HG03060 (cell line): ENCODE results near the gene AKT1.

ENCODE experiments used
- ATAC-seq: cut with Tn5 transposase; IDR thresholded peaks from one replicate; pipeline ENCODE4 v1.9.1; 2021; ENCODE audit warnings: low read depth, moderate number of reproducible peaks; ENCODE audit not compliant: unreplicated experiment

The AKT1 gene

DNA sequence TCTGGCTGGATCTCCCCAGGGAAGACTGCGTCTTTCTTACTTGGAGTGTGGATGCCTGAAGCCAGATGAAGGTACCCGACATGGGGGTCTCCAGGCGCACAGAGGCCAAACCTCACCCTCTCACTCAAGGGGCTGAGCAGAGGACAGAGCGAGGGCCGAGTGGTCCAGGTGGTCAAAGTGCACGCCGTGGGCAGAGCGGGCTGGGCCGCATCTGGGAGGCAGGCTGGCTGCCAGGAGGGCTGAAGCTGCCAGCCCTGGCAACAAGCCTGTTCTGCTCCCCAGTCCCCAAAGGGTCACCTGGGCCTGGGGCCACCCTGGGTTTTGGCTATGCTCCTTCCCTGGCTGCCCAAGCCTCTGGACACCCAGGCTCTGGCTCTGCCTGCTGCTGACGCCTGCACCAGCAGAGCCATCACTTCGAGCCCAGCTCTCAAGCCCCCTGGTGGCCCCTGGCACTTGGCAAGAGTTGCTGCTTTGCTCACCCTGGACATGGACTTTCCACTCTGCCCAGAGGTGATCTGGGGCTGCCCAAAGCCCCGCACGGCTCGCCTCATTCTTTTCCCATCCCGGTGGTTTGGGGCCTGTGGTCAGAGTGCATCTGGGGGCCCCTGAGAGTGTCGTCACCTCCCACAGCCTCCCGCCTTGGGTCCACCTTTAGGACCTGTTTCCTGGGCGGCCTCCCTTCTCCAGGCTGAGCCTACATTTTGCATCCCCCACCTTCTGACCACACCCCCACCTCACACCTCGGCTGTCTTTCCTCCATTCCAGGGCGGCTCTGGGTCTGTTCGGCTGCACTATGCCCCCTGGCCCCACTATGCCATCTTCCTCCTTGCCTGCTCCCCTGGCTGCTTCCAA lies 68.7 kb downstream of the AKT1 start:
- ATAC-seq: no peak

DNA sequence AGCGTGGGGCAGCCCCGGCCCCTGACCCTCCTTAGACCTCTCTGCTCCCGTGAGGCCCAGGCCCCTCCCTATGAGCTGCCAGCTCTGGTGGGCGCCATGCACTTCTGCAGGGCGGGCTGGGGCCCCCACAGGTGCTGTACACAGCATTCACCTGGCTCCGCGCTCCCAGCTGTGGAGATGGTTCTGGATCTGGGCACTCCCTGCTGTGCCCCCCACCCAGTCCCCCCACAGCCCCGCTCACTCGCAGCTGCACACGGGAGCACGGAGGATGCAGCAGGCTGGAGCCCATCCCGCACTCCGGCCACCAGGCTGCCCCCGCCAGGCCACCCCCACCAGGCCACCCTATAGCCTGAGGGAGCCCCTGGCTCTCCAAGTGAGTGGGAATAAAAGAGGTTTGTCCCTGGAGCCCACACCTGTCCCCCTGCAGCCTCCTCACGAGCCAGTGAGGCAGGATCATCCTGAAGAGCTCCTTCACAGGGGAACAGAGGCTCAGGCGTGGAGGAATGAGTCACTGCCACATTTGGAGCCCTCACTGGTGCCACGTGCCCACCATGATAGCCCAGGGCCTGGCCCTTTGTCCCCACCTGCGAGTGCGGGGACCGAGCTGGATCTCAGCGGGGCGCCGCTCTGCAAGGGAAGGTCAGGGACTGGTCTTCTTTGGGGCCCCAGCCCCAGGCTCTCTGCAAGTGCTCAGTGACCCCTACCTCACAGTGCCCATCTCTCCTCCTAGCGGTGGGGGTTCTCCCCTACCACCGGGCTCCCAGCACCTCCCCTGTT lies 69.6 kb downstream of the AKT1 start:
- ATAC-seq: no peak

DNA sequence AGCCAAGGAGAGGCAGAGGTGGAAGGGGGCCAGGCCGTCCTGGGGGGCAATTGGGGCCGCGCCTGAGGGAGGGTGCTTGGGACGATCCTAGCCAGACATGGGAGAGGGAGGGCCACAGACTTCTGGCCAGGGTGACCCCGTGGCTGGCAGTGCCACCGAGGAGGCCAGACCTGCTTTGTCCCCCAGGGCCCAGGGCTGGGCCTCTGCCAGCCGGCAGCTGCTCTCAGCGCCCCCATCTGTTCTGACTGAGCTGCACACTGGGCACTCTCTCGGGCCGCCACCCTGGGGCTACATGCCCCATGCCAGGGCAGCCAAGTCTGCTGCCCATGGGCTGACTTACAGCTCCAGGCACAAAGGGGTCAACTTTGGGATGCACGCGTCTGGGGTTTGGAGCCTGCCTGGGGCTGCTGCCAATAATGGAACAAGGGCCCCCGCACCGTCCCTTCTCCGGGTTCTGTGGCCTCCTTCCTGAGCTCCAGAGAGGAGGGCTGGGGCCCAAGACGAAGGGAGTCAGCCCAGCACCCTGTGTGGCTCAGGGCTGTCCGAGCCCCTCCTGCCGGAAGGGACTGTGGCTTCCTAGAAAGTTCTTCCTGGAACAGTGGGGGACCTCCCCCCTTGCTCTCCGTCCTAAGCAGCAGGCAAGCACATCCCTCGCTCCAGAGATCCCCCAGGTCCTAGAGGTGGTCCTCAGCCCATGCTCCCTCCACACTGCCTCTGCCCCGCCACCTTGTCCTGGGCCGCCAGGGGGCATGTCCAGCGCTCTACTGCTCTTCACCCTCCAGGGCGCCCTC lies 70.4 kb downstream of the AKT1 start:
- no peak for ATAC-seq

DNA sequence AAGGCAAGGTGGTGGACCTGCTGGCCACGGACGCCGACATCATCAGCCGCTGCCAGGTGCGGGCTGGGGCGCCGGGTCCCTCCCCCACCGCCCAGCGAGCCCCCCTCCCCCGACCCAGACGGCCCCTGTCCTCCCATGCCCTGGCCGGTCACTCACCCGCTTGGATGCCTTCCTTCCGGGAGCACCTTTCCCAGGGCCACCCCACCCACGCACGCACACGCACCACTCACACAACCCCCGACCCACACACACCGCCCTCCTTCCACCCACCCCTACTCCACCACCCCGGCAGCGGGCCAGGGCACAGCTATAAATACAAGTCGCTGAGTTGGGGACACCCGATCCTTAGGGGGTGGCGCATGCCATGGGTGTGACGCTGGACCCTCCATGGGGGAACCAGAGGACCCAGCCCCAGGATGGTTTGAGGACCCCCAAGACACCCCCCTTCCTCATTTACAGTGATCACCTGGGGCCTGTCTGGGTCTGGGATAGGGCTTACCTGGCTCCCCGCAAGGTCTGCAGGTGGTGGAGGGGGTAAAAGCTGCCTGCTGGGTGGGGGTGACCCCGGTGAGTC lies 71.1 kb downstream of the AKT1 start:
- no peak for ATAC-seq

DNA sequence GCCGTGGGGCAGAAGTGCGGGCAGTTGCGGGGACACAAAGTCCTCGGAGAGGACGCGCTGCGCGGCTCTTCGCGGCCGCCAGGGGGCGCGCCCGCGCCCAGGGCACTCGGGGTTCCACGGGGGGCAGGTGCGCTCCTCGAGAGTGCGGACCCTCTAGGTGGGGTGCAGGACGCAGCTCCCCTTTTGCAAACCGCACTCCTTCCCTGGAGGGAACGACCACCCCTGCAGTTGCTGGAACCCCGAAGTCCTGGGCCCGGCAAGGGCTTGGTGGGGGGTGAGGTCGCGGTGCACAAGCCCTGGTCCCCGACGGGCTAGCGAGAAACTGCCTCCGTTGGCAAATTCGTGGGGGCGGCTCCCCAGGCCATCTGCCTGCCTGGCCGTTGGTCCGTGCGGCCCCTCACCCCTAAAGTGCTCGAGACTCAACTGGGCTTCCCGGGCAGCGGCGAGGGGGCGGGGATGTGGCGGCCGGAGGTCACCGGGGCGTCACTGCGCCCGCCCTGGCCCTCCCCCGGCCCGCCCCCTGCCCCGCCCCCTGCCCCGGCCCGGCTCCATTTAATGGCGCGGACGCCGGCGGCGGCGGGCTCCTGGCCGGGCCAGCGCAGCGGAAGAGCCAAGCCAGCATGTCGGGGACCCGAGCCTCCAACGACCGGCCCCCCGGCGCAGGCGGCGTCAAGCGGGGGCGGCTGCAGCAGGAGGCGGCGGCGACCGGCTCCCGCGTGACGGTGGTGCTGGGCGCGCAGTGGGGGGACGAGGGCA lies 71.7 kb downstream of the AKT1 start, which contains the start of gene ADSS1:
Gene ADSS1 (plus strand): TSS at position 579 of the 756 bp plus-strand sequence. CDS start 42 bp downstream, at position 621.
- no peak for ATAC-seq

DNA sequence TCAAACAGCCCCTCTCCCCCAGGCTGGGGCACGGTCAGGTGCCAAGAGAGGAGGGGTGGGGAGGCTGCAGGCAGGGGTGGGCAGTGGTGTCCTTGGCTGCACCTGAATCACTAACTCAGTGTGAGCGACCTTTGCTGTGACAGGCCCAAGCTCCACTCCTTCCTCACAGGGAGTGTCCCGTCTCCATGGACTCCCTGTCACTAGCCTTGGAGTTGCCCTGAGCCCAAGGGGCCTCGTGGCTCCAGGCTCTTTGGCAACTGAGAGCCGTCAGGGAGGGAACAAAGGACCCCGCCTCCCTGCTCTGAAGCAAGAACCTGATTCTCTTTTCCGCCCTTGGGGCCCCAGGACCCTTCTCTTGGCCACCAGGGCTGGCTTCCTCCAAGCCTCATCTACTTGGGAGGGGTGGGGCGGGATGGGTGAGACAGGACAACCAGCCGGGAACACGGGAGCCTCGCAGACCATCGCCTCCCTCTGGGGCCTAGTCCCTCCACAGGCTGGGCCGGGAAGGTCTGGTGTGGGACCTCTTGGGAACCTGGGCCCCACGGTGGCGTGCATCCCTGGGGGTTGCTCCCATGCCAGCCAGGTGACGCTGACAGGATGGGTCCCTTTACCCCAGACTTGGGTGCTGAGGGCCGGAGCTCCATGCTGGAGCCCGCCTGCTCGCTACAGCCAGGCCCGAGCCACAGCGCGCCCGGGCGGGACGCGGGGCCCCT lies 72.5 kb downstream of the AKT1 start:
- no peak for ATAC-seq

DNA sequence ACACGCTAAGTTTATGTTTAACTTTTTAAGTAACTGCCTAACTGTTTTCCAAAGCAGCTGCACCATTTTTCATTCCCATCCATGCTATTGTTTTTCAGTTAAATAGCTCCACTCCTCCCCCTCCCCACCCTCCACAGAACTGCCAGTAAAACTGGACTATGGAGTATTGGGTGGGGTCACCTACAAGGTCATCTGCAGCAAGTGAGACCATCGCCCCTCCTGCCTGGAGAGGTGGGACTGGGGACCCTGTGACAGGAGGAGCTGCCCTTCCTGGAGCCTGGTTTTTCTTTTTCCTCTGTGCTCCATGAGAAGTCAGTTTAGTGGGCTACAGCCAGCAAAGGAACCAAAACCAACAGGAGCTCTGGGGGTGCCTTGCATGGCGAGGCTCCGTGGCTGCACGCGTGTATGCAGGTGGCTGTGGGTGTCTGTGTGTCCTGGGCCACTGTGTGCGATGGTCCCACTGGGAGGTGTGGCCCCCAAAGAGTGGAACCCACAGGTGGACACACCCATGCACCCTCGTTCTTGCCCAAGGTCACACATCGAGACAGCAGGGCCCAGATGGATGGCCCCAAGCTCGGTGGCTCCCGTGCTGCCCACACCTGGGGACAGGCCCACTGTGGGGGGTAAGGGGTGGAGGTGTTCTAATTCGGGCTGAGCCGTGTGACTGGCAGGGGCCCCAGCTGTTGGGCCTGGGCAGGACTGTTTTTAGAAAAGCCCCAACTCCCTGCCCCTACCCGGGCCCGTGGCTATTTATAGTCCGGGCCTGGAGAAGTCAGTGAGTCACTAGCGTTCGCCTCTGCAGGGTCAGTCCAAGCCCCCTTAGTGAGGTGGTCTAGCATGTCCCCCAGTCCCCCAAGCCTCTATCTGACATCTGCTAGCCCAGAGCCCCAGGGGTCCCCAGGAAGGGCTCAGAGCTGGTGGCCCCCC lies 73.8 kb downstream of the AKT1 start:
- ATAC-seq: no peak
